Bronchial epithelial cell (primary cell): Measurements from ENCODE around the gene RBM41. TPM values are rescaled to one million over a fixed set of nuclear protein-coding genes. Genes with fewer than 3 reads are reported as not detected.

ENCODE experiments used
- DNase-seq: peaks from one replicate; pipeline ENCODE4 v3.0.0-alpha.2; 2010; ENCODE audit warnings: low read depth
- FAIRE-seq: peaks from 2 replicates; lab custom pipeline; 2011; peaks lifted over from hg19 to GRCh38; lab: Jason Lieb, UNC
- H3K27me3 ChIP-seq: 2 replicates; pipeline ENCODE4 v1.5.1; 2011; ENCODE audit warnings: low read length; ENCODE audit not compliant: control insufficient read depth, insufficient read depth
- H3K36me3 ChIP-seq: 2 replicates; pipeline ENCODE4 v1.5.1; 2011; ENCODE audit warnings: low read length; ENCODE audit not compliant: control insufficient read depth, insufficient read depth
- H3K4me3 ChIP-seq: 2 replicates; pipeline ENCODE4 v1.5.1; 2011; ENCODE audit warnings: mild to moderate bottlenecking, low read depth, low read length, control low read depth
- total RNA-seq: library from RNA; depleted of rRNA; stranded (reverse); fragments of >200 nt; gene quantifications from 2 replicates; pipeline ENCODE4 v1.2.1, GENCODE V29; 2014
- TF ChIP-seq, protein P1 (sequence below): IDR thresholded peaks from 2 replicates; pipeline ENCODE4 v1.5.1; 2011; ENCODE audit warnings: mild to moderate bottlenecking, moderate library complexity, low read length, control low read depth, inconsistent platforms; ENCODE audit not compliant: insufficient read depth, severe bottlenecking

Gene RBM41
- total RNA-seq, 1 donor from 2014 or later = 20.0 TPM

DNA sequence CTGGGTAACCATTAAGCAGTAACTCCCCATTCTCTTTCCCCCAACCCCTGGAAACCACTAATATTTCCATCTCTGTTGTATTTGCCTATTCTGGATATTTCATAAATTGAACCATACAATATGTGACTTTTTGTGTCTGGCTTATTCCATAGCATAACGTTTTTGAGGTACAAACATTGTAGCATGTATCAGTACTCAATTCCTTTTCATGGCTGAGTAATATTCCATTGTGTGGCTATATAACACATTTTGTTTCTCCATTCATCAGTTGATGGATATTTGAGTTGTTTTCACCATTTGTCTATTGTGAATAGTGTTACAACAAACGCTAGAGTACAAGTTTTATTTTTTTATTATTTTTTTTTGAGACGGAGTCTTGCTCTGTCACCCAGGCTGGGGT lies 63.6 kb downstream of the RBM41 start:
- no peak for FAIRE-seq

GRCh38 chrX:107050195-107050709 lies 68.4 kb downstream of the RBM41 start:
- no peak for FAIRE-seq
- Histone ChIP-seq H3K27me3 (no peaks in the 10 kb centered on the region), H3K4me3 (no peak overlapping the region), H3K36me3 (no peaks in the 10 kb centered on the region)
- TF ChIP-seq, protein P1, sequence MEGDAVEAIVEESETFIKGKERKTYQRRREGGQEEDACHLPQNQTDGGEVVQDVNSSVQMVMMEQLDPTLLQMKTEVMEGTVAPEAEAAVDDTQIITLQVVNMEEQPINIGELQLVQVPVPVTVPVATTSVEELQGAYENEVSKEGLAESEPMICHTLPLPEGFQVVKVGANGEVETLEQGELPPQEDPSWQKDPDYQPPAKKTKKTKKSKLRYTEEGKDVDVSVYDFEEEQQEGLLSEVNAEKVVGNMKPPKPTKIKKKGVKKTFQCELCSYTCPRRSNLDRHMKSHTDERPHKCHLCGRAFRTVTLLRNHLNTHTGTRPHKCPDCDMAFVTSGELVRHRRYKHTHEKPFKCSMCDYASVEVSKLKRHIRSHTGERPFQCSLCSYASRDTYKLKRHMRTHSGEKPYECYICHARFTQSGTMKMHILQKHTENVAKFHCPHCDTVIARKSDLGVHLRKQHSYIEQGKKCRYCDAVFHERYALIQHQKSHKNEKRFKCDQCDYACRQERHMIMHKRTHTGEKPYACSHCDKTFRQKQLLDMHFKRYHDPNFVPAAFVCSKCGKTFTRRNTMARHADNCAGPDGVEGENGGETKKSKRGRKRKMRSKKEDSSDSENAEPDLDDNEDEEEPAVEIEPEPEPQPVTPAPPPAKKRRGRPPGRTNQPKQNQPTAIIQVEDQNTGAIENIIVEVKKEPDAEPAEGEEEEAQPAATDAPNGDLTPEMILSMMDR = no peak
- no peak for DNase-seq

More for the DNA sequence above, 63.6 kb downstream of the RBM41 start:
- Histone ChIP-seq H3K4me3 (no peak overlapping the region), H3K36me3 (no peaks in the 10 kb centered on the region), H3K27me3 (no peaks in the 10 kb centered on the region)
- DNase-seq = no peak
- TF ChIP-seq, protein P1 = no peak

DNA sequence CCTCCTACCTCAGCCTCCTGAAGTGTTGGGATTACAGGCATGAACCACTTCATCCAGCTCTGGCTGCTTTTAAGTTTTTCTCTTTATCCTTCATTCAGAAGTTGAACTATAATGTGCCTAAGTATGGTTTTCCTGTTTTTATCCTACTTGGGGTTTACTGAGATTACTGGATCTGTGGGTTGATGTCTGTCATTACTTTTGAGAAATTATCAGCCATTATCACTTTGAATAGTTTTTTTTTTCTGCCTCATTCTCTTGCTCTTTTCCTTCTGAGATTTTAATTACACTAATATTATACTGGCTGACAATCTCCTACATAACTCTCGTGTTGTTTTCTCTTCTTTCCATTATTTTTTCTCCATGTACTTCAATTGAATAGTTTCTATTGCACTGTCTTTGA lies 71.0 kb downstream of the RBM41 start:
- Histone ChIP-seq H3K27me3 (no peaks in the 10 kb centered on the region), H3K36me3 (no peaks in the 10 kb centered on the region), H3K4me3 (no peak overlapping the region)
- FAIRE-seq (no peak), DNase-seq (no peak)
- TF ChIP-seq, protein P1 = no peak

DNA sequence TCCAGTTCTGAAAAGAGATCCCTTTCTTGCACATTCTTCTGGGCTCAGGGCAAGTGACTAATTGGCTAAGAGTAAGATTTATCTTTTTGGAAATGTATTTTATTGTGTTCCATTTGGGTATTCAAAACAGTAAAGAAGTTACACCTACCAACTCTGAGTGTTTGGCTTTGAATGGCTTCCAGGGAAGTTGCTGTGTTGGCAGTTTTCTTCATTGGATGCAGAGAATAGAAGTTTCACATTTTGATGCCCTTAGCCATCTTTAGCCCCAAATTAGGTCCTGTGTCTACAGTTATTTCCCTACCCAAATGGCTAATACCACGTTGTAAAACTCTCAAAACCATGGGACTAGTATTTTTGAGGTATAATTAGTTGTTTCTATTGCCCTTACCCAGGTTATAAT lies 88.9 kb downstream of the RBM41 start:
- no peaks in the 10 kb centered on the region for H3K27me3 ChIP-seq
- DNase-seq (no peak), FAIRE-seq (no peak)
- TF ChIP-seq, protein P1 = no peak
- no peak overlapping the region for H3K4me3 ChIP-seq
- no peaks in the 10 kb centered on the region for H3K36me3 ChIP-seq

DNA sequence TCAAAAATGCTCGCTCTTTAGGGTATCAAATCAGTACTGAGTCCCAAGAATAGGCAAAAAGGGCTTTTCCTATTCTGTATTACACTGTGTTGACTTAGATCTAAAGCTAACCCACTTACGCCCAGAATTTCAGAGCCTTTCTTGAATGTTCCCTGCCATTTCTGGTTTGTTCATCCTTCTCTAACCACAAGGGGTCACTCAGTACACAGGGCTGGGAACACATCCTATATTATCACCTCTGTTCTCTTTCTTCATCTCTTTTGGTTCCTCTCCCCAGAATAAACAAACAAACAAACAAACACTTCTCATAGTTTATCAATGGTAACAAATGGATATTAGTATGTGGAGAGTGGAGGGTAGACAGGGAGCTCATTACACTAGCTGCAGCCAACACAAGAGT lies 93.1 kb downstream of the RBM41 start:
- DNase-seq (peak; percentile 32), FAIRE-seq (no peak)
- Histone ChIP-seq H3K27me3 (no peaks in the 10 kb centered on the region), H3K4me3 (no peak overlapping the region), H3K36me3 (no peaks in the 10 kb centered on the region)
- TF ChIP-seq, protein P1 = peak; percentile 56

GRCh38 chrX:107014936-107015335 lies 103.7 kb downstream of the RBM41 start:
- no peaks in the 10 kb centered on the region for H3K36me3 ChIP-seq
- DNase-seq (no peak), FAIRE-seq (no peak)
- H3K27me3 ChIP-seq = no peaks in the 10 kb centered on the region
- no peak overlapping the region for H3K4me3 ChIP-seq
- TF ChIP-seq, protein P1 = no peak
